ENCODE results near the gene TBC1D1. TPM values are rescaled to one million over a fixed set of nuclear protein-coding genes. Genes with fewer than 3 reads are reported as not detected.

The TBC1D1 gene
- total RNA-seq, 1 experiment from 2014 or later = 56.0 TPM

- in situ Hi-C loops (cut with HindIII; ENCODE audit: low pct_unique_long_range_greater_than_20kb, low sequenced_read_pairs) = no loop called here
- no TSS peak for BruUV-seq (replicated peaks)
Observed at GRCh38 chr4:38004062-38004461, 113.2 kb downstream of the TBC1D1 start.

GRCh38 chr4:38004887-38005286 lies 114.0 kb downstream of the TBC1D1 start:
- Histone ChIP-seq H3K9me3 (ENCODE audit: control insufficient read depth, insufficient read depth, low read depth, low read length) (no peaks in the 10 kb centered on the region), H3K4me1 (ENCODE audit: control insufficient read depth, insufficient read depth, low read length) (no peaks in the 10 kb centered on the region), H3K4me3 (ENCODE audit: low read depth in 2 of 2, low read length in 2 of 2) (no peak overlapping the region), H3K27ac (ENCODE audit: low read length) (no peak overlapping the region), H3K36me3 (ENCODE audit: control insufficient read depth, insufficient read depth, low read length) (no peaks in the 10 kb centered on the region), H3K27me3 (ENCODE audit: control insufficient read depth, insufficient read depth, low read length) (no peaks in the 10 kb centered on the region)
- no peak for DNase-seq (ENCODE audit: low read depth, low spot score)
- intact Hi-C loops (cut with micrococcal nuclease; ENCODE audit: unreplicated experiment) = no loop called here
- no TSS peak for BruUV-seq (replicated peaks)
- TF ChIP-seq TCF7L2 (IDR thresholded peaks at IDR 0.05; ENCODE audit: low read depth, low read length) (no peak), REST (IDR thresholded peaks at IDR 0.05; ENCODE audit: insufficient read depth in 1 of 2, low read depth in 2 of 2, low read length in 1 of 2) (no peak), SIN3A (IDR thresholded peaks at IDR 0.05; ENCODE audit: borderline replicate concordance, insufficient read depth, low read depth, low read length) (no peak), POLR2AphosphoS5 (IDR thresholded peaks at IDR 0.05; ENCODE audit: low read depth, low read length) (no peak), CTCF (IDR thresholded peaks at IDR 0.05) (no peak)
- POLR2A ChIA-PET = no interaction called here
- ATAC-seq = no peak
- in situ Hi-C loops (cut with HindIII; ENCODE audit: low pct_unique_long_range_greater_than_20kb, low sequenced_read_pairs) = no loop called here
- CTCF ChIA-PET = no interaction called here

More at GRCh38 chr4:38004062-38004461, 113.2 kb downstream of the TBC1D1 start:
- POLR2A ChIA-PET = no interaction called here
- Histone ChIP-seq H3K4me3 (ENCODE audit: low read depth in 2 of 2, low read length in 2 of 2) (no peak overlapping the region), H3K9me3 (ENCODE audit: control insufficient read depth, insufficient read depth, low read depth, low read length) (no peaks in the 10 kb centered on the region), H3K27ac (ENCODE audit: low read length) (no peak overlapping the region), H3K27me3 (ENCODE audit: control insufficient read depth, insufficient read depth, low read length) (no peaks in the 10 kb centered on the region), H3K4me1 (ENCODE audit: control insufficient read depth, insufficient read depth, low read length) (no peaks in the 10 kb centered on the region), H3K36me3 (ENCODE audit: control insufficient read depth, insufficient read depth, low read length) (no peaks in the 10 kb centered on the region)
- DNase-seq (ENCODE audit: low read depth, low spot score) (no peak), ATAC-seq (no peak)
- CTCF ChIA-PET = interaction anchor here (1.2 kb wide), 1 partner anchor 328 kb away, joined by 3 read pairs; no protein-coding TSS in a partner anchor
- intact Hi-C loops (cut with micrococcal nuclease; ENCODE audit: unreplicated experiment) = no loop called here
- TF ChIP-seq POLR2AphosphoS5 (IDR thresholded peaks at IDR 0.05; ENCODE audit: low read depth, low read length) (no peak), TCF7L2 (IDR thresholded peaks at IDR 0.05; ENCODE audit: low read depth, low read length) (no peak), REST (IDR thresholded peaks at IDR 0.05; ENCODE audit: insufficient read depth in 1 of 2, low read depth in 2 of 2, low read length in 1 of 2) (no peak), SIN3A (IDR thresholded peaks at IDR 0.05; ENCODE audit: borderline replicate concordance, insufficient read depth, low read depth, low read length) (no peak), CTCF (IDR thresholded peaks at IDR 0.05) (no peak)
